HG03175 (cell line): ENCODE data around the gene EVA1C.
"Not testable (repeated sequence)": the region's sequence is repeated elsewhere in the genome, so short reads cannot be mapped to it uniquely, and the experiment has no call there.

Source experiments
- ATAC-seq: cut with Tn5 transposase; IDR thresholded peaks from one replicate; pipeline ENCODE4 v1.9.1; 2021; ENCODE audit warnings: mild to moderate bottlenecking, moderate library complexity; ENCODE audit not compliant: unreplicated experiment

EVA1C gene

GRCh38 chr21:32523988-32524719 is 111.6 kb downstream of the EVA1C start:
- no peak for ATAC-seq

GRCh38 chr21:32525282-32525681 is 112.8 kb downstream of the EVA1C start:
- ATAC-seq: no peak

- ATAC-seq: no peak
These were observed 117.2 kb downstream of the EVA1C start for GRCh38 chr21:32529679-32530078.

GRCh38 chr21:32530809-32531208 is 118.3 kb downstream of the EVA1C start:
- ATAC-seq: not testable (repeated sequence)

- ATAC-seq: not testable (repeated sequence)
These were observed 119.1 kb downstream of the EVA1C start for GRCh38 chr21:32531561-32531960.

- no peak for ATAC-seq
These were observed 120.1 kb downstream of the EVA1C start for GRCh38 chr21:32532636-32533035.

- no peak for ATAC-seq
These were observed 120.5 kb downstream of the EVA1C start for GRCh38 chr21:32533053-32533452.

GRCh38 chr21:32533611-32534010 is 121.1 kb downstream of the EVA1C start:
- no peak for ATAC-seq

- no peak for ATAC-seq
These were observed 121.6 kb downstream of the EVA1C start for GRCh38 chr21:32534113-32534512.

GRCh38 chr21:32535612-32536011 is 123.1 kb downstream of the EVA1C start:
- no peak for ATAC-seq

- ATAC-seq: no peak
These were observed 125.0 kb downstream of the EVA1C start for GRCh38 chr21:32537569-32537881.

- ATAC-seq: no peak
These were observed 125.8 kb downstream of the EVA1C start for GRCh38 chr21:32538147-32538792.

- no peak for ATAC-seq
These were observed 126.9 kb downstream of the EVA1C start for GRCh38 chr21:32539378-32539777.

- not testable (repeated sequence) for ATAC-seq
These were observed 130.6 kb downstream of the EVA1C start for GRCh38 chr21:32543056-32543455.

- ATAC-seq: no peak
These were observed 131.5 kb downstream of the EVA1C start for GRCh38 chr21:32543975-32544374.

GRCh38 chr21:32544697-32545096 is 132.2 kb downstream of the EVA1C start:
- no peak for ATAC-seq

- no peak for ATAC-seq
These were observed 133.5 kb downstream of the EVA1C start for GRCh38 chr21:32545948-32546441.

GRCh38 chr21:32547018-32547417 is 134.5 kb downstream of the EVA1C start:
- no peak for ATAC-seq

- no peak for ATAC-seq
These were observed 136.5 kb downstream of the EVA1C start for GRCh38 chr21:32548978-32549377.

GRCh38 chr21:32549440-32549839 is 136.9 kb downstream of the EVA1C start:
- ATAC-seq: no peak

GRCh38 chr21:32549886-32550285 is 137.4 kb downstream of the EVA1C start:
- no peak for ATAC-seq

- ATAC-seq: no peak
These were observed 142.5 kb downstream of the EVA1C start for GRCh38 chr21:32554832-32555638.
